ENCODE results near the gene TGM3.

The TGM3 gene

DNA sequence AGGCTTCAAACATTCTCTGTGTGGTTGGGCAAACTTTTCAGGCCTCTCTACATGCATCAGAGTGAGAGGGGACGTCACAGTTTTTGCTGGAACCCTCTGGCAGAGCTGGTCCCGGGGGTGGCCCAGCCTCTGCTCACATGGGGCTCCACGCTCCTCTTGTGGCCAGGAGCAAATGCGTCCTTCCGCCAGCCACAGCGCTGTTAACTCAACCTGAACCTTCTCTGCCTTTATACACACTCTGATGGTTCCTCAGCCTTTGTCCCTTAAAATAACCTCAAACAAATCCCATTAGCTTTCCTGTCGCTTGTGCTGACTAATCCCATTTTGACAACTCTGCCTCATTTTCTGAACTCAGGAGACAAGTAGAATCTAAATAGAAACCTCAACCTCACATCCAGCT lies 45.5 kb downstream of the TGM3 start:
- no peak for DNase-seq

DNA sequence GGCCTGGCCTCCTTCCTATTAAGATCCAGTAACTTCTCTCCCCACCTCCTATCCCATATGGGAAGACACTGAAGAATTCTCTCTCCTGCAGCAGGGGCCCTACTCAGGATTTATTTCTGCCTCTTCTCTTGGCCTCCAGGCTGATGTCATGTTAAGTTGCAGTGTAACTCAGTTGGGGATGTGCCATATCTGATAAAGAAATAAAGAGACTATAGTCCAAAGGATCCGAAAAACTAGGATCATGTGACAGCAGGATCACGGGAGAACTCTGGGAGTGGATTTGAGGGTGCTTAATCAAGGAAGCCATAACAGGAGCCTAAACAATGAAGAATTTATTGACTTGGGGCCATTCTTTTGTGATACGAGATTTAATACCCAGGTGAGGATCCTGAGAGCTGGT lies 46.4 kb downstream of the TGM3 start:
- DNase-seq = no peak

DNA sequence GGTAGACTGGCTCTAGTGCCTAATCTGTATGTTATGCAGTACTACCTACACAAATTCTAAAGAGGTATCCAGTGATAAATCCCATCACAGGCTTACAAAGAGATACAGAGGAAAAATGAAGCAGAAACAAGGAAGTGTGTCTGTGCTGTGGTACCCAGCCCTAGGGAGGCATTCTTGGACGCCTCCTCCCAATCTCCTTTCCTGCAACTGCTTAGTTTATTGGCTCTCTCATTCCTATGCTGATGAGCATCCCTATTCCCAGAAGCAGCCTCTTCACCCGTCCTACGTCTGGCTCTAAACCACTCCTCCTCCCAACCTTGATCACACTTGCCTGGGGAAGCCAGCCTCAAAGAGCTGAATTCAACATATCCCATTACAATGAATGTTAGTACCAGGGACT lies 50.4 kb downstream of the TGM3 start:
- DNase-seq = no peak

DNA sequence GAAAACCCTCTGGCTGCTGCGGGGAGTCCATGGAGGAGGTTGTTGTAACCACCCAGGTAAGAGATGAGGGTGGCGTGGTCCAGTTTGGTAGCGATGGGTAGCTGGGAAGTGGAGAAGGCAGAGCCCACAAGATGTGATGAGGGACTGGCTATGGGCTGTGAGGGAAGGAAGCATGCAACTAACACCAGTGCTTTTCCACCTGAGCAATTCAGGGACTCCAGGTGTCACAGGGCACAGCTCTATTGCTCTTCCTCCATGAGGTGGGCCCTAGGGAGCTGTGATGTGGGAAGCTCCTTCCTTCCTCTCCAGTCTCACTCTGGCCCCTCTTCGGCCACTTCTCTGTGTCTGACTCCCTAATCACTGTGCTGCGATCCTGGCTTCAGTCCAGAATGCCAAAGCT lies 52.5 kb downstream of the TGM3 start:
- no peak for DNase-seq

DNA sequence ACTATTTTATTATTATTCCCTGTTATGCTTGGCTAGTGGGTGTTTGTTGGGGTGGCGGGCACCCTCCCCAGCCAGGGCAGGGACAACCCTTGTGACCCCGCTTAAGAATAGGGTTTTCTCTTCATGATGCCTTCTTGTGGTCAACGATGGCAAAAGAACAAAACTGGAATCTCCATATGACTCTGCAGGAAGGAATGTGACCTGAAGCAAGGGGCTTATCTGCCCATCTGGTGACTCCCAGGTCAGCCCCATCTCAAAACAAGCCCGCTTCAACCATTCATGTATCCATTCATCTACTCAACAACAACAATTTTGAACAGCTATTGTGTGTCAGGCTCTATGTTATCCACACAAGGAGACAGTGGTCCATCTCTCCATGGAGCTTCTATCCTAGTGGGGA lies 54.0 kb downstream of the TGM3 start:
- no peak for DNase-seq

DNA sequence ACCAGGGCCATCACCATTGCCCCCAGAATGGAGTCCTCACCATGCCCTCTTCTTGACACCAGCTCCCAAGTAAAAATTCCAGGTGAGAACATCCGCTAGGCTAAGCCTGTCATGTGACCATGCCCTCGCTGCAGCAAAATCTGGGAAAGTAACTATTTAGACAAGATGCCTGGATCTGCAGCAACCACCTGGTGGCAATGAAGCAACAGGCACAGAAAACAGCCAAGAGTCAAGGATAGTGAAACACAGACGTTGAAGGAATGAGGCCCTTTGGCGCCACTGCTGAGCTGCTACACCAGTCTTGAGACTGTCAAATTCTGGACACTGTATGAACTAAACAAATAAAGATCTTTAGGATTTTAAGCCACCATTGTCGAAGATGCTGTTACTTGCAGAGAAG lies 54.8 kb downstream of the TGM3 start:
- no peak for DNase-seq

DNA sequence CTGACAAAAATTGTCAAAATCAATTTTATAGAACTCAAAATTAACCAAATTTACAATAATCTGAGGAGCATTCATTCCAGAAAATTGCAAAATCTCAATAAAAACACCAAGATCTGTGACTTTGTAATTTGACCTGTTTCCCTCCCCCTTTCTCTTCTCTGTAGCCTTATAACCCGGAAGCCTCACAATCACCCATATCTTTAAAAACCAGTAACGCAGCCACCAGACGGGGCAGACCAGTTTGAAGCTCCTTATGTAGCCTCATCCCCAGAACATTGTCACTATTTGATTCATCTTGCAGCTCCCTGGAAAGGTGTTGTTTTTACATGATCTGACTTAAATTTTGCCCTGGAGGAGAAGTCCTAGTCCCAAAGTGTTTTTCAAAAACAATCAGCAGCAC lies 57.4 kb downstream of the TGM3 start:
- DNase-seq = no peak

DNA sequence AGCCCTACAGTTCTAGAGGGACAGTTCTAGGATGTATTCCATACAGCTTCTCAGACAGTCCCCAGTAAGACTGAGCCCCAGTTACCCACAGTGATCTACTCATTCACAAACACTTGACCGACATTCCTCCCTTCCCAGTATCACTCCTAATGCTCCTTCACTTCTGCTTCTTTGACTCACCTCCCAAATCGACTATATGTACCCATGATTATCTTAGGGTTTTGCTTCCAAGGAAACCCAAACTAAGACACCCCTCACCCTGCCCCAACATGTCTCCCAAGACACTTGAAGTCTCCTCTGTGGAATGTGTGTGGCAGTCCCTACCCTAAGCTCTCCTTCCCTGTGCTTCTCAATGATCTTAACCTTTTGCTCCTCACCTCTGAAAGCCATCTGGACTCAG lies 61.3 kb downstream of the TGM3 start:
- DNase-seq = no peak

DNA sequence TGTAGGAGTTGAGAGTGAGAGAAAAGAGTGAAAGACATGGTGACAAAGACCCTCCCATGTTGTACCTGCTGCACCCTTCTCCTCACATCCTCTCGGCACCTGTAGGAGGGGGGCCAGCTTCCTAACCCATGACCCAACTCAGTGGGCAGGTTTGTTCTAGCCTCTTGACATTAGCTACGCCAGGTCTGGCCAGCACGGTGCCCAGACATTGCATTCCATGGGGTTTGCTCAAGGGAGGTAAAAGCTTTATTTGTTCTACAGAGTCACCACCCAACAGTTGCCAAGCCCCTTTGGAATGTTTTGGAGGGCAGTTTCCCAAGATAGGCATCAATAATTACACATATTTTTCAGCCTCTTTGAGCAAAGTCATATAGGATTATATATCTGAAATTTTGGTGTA lies 62.2 kb downstream of the TGM3 start:
- DNase-seq = no peak

DNA sequence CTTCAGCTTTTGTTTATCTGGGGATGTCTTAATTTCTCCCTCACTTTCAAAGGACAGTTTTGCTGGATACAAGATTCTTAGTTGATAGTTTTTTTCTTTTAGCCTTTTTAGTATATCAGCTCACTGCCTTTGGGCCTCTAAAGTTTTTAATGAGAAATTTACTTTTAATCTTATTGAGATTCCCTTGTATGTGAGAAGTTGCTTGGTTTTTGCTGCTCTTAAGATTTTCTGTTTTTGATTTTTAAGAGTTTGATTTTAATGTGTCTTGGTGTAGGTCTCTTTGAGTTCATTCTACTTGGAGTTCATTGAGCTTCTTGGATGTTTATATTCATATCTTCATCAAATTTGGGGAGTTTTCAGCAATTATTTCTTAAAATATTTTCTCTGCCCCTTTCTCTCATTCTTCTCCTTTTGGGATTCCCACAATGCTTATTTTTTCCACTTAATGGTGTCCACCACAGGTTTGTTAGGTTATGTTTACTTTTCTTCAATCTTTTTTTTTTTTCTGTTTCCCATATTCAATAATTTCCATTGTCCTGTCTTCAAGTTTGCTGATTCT lies 65.3 kb downstream of the TGM3 start:
- no peak for DNase-seq

DNA sequence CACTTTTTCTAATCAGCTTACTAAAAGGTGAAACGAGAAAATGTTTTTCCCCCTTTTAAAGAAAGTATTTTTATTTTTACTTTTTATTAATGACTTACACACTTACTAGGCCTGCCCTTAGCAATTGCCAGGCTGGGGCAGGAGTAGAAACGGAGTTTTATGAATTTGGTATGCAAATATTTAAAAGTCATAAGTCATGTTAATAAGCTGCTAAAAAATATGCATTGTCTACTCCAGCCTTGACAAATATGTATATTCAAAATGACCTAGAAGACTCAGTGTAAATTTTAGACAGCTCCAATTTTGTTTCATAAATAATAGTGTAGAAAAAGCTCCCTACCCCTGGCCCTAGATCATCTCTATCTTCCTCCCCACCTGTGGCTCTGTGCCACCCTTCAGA lies 67.4 kb downstream of the TGM3 start:
- DNase-seq = no peak

DNA sequence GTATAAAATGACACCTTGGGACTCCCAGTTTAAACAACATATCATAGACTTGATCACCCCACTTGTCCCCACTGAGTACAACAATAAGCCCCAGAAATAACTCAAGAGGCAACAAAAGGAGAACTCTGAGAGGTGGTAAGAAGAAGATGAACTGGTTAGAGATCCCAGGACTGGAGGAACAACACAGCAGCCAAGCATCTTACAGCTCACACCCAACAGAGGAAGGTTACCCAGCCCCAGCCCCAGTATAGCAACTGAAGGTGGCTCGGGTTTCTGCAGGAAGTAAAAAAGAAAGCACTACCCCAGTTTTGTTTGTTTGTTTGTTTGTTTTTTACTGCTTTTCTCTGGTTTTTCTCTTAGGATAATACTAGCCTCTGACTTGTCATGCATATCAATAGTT lies 67.8 kb downstream of the TGM3 start:
- no peak for DNase-seq

DNA sequence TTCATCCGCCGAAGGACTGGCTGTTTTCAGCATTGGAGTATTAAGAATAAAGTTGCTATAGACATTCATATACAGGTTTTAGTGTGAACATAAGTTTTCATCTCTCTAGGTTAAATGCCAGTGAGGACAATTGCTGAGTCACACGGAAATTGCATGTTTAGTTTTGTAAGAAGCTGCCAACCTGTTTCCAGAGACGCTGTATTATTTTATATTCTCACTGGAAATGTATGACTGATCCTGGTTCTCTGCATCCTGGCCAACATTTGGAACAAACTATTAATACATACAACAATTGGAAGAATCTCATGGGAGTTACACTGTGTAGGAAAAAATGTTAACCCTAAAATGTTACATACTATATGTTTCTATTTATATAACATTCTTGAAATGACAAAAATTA lies 68.2 kb downstream of the TGM3 start:
- DNase-seq = no peak

DNA sequence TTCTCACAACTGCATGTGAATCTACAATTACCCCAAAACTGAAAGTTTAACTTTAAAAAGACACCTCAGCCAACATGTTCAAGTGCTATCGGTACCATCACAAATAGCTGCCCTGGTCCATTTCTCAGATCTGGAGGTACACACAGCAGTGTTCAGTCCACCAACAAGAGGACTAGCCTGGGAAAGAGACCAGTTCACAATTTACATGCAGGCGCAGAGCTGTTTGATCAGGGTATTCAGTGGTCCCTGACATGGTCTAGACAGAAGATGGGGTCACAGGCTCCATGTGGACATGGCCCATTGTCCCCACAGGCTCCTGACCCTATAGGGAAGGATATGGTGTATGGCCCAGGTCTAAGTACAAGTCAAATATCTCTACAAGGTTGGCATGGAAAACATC lies 69.3 kb downstream of the TGM3 start:
- no peak for DNase-seq

DNA sequence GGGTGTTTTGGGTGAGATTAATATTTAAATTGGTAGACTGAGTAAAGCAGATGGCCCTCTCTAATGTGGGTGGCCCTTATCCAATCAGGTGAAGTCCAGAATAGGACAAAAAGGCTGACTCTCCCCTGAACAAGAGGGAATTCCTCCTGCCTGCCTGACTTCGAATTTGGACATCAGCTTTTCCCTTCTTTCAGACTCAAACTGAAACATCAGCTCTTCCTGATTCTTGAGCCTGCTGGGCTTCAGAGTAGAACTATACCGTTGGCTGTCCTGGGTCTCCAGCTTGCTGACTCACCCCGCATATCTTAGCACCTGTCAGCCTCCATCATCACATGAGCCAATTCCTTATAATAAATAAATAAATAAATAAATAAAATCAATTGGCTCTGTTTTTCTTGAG lies 69.9 kb downstream of the TGM3 start:
- DNase-seq = no peak

DNA sequence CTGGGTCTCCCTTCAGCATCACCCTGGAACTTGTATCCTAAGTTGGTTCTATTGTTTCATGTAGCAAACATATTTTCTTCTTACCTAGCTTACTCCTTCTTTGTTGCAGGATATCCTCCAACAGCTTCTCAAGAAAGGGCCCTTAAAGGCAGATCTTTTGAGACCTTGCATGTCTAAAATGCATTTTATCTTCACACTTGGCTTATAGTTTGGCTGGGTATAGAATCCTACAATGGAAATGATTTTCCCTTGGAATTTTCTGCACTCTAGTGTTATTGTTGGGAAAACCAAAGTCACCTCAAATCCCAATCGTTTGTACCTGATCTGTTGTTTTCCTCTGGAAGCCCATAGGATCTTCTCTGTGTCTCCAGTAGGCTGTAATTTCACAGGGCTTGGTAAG lies 72.8 kb downstream of the TGM3 start:
- DNase-seq = no peak

DNA sequence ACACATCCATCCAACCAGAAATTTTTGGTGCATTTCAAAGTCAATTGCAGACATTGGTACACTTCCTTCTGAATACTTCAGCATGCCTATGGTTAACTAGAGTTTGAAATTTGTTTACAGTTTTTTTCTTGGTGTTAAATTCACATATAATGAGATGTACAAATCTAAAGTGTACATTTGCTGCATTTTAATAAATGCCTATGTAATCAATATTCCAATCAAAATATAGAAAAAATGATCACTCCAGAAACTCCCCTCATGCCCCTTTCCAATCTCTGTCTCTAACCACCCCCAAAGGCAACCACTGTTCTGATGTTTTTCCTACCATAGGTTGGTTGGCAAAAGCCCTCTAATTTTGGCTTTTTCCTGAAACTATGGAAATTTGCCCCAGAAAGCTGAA lies 77.3 kb downstream of the TGM3 start:
- DNase-seq = no peak

DNA sequence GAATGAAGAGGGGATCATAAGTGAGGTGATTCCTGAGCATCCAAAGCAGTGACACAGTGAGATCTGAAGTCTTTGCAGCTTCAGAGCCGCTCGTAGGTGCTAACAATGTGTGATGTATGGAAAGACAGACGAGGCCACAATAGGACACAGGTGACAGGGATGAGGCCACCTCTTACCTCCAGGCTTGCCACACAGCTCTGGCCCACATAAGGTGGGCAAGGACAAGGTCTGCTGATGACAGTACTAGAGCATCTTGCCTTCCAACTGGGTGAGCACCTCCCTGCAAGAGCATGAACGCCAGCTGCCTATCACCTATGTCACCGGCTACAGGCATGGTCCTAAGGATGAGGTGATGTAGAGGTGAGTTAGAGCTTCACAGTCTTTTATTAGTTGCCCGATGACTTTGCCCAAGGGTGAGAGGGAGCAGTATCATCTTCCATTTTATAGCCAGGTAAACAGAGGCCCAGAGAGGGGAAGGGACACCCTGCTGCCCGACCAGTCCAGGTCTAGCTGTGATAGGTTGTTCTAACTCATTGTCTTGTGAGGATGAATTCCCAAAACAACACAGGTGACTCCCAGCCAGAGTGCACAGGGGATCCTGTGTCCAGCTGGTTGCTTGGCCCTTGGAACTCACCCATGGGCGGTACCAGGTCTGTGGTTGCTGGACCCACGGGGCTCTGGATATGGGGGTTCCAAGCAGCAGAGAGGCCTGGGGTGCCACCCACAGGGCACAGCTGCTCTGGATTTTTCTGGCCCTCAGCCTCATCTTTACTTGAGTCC lies 78.7 kb downstream of the TGM3 start:
- DNase-seq = no peak

DNA sequence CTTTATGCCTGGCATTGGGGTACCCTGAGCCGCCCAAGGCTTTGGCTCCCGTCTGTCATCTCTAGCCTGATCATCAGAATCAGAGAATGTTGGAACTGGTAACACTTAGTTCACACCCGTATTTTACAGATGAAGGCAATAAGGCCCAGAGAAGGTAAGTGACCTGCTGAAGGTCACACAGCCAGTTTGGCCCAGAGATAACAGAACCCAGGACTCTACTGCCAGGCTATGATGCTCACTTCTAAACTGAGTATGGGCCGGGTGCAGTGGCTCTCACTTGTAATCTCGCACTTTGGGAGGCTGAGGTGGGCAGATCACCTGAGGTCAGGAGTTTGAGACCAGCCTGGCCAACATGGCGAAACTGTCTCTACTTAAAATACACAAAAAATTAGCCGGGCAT lies 83.1 kb downstream of the TGM3 start:
- DNase-seq = no peak

DNA sequence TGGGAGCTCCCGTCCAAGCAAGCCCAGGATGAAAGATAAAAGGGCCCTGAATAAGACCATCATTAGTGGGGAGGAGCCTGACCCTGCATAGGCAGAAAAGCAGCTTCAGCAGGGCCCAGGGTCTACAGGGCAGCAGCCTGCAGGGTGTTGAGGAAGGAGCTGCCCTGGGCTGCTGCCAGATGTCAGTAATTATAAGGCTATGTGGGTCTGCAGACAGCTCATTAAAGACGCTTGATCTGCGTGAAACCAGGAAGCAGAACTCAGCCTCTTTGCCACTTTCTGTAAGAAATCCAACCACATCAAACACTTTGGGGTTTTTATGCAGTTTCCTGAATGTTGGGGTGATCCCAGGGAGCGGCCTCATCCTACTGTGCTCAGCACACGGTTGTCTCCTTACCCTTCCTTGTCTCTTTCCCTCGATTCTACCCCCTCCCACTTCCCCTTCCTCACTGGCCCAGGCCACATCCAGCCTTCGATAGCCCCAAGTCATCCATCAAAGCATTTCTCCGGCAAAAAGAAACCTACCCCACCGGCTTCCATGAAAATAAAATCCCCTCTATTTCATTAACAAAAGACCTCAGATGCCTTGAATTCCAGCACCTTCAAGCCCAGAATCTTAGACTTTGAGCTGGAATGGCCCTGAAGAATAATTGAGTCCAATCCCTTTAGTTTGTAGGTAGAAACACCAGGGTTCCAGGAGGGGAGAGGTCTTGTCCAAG lies 83.9 kb downstream of the TGM3 start:
- no peak for DNase-seq

DNA sequence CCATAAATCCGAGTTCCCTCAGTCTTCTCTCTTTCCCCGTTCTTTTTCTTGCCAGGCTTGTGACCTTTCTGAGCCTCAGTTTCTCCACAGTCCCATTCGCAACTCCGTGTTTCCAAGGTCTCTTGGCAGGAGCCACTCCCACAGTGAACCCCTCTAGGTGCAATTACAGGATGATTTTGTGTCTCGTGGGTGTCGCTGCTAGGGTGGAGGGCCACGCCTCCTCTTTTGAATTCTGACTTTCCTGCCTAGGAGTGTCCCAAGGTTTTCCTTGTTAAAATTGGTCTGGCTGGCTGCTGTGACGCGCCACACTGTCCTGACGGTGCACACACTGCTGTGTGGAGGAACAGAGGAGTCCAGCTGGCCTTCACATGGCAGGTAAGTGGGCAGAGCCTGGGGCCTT lies 84.8 kb downstream of the TGM3 start, which contains the start of gene TGM6:
TGM6 (plus strand) TSS at position 301 of the 400 bp plus-strand sequence; CDS start at position 369, 68 bp downstream.
- DNase-seq = no peak

DNA sequence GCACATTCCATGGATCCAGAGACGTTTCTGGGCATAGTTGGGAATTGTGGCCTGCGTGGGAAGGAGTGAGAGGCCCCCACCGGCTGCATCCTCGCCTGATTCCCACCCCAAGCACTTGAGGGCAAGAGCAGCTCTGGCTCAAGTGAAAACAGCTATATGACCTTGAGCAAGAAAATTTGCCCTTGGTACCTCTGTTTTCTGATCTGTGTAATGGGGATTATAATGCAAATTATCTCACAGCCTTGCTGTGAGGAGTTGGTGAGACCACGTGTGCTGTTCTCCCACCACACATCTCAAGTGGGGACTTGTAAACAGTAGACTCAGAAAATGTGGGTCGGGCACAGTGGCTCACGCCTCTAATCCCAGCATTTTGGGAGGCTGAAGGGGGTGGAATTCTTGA lies 85.5 kb downstream of the TGM3 start:
- DNase-seq = no peak

DNA sequence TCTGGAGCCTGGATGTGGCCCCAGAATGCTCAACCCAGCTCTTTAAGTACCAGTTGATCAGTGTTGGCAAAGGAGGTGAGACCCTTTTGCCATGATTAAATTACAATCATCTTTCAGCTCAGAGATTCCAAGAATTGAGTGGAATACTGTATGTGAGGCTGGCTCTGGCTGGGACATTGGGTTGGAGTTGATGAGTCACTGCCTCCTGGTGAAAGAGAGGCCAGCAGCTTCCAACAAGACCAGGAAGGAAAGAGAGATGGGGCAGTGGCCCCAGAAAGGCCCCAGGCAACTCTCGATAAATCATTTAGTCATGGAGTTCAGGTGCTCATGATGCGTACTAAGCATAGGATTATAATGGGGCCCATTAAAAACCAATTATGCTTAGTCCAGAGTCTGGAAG lies 87.0 kb downstream of the TGM3 start:
- DNase-seq = no peak

DNA sequence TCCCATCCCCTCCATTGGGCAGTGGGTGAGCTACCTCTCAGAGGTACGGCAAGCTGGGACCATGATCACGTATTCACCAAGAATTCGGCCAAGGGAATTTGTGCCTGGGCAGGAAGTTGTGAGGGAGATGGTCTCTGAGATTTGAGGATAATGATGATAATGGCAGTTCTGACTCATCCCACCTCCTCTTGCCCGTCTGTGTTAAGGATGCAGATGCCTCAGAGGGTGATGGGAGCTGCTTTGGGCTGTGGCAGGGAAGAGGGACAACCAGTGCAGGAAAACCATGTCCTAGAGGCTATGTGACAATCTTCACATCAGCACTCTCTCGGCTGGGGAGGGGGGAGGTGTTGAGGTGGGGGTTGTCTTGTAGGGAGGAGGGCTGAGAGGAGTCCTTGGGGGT lies 89.2 kb downstream of the TGM3 start:
- no peak for DNase-seq

DNA sequence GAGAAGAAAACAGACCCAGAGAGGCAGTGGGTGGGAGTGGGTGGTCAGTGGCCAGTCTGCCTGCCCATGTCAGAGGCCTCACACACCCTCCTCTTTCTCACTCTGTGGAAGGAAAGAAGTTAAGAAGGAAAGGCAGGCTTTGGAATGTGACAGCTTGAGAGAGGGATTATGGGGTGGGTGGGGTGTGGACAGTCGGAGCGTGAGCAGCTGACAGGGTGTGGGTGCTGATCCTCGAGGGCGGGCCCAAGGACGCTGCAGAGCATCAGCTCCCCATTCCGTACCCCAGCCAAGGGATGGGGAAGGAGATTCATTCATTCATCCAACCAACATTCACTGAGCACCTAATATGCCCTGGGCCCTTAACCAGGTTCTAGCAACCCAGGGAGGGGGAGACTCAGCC lies 89.7 kb downstream of the TGM3 start:
- DNase-seq = no peak

All from DMS53 (cell line).